NB4 (cell line): ENCODE results near the gene S100A7A.
"Not testable (repeated sequence)": the region's sequence is repeated elsewhere in the genome, so short reads cannot be mapped to it uniquely, and the experiment has no call there.

ENCODE experiments used
- DNase-seq: peaks from one replicate; pipeline ENCODE4 v3.0.0; 2010; ENCODE audit warnings: low read depth
- H3K4me3 ChIP-seq: one replicate; pipeline ENCODE4 v1.5.1; 2011; ENCODE audit warnings: mild to moderate bottlenecking, low read depth, low read length, moderate library complexity
- CTCF ChIP-seq: IDR thresholded peaks from one replicate; pipeline ENCODE4 v1.5.1; 2012; ENCODE audit warnings: low read depth, low read length
- MAX ChIP-seq: IDR thresholded peaks from 2 replicates; pipeline ENCODE4 v1.6.1; 2011; ENCODE audit warnings: low read depth, low read length
- MYC ChIP-seq: IDR thresholded peaks from 2 replicates; pipeline ENCODE4 v1.6.1; 2011; ENCODE audit warnings: low read depth, low read length
- POLR2A ChIP-seq: IDR thresholded peaks from 2 replicates; pipeline ENCODE4 v1.6.1; 2011; ENCODE audit warnings: mild to moderate bottlenecking; ENCODE audit not compliant: insufficient read length; ENCODE audit errors: extremely low read depth

The S100A7A gene

GRCh38 chr1:153439273-153439672 is 23.0 kb downstream of the S100A7A start:
- no peak overlapping the region for H3K4me3 ChIP-seq
- TF ChIP-seq MAX (no peak), MYC (no peak), POLR2A (no peak), CTCF (no peak)
- DNase-seq: no peak

GRCh38 chr1:153441238-153441755 is 25.0 kb downstream of the S100A7A start:
- TF ChIP-seq MYC: no peak
- no peak for TF ChIP-seq CTCF
- no peak for TF ChIP-seq POLR2A
- DNase-seq: no peak
- H3K4me3 ChIP-seq: no peak overlapping the region

DNA sequence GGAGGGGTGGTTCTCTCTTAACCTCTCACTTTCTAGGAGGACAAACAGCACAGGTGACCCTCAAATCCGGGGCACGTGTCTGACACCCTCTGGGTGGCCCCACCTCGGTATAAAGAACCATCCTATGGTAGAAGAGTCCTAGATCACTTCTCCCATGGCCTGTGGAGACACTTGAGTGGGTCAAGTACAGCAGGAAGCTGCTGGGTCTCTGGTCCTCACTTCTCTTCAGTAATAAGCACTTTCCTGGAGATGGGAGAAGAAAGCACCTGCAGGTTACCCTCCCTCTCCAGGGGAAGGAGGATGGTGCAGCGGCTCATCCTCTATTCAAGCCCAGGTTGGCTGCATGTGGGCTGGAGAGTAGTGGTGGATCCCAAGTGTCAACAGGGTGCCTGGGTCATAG is 27.2 kb downstream of the S100A7A start:
- DNase-seq: no peak
- TF ChIP-seq MAX: no peak
- TF ChIP-seq CTCF: no peak
- TF ChIP-seq POLR2A: no peak
- TF ChIP-seq MYC: no peak
- no peak overlapping the region for H3K4me3 ChIP-seq

DNA sequence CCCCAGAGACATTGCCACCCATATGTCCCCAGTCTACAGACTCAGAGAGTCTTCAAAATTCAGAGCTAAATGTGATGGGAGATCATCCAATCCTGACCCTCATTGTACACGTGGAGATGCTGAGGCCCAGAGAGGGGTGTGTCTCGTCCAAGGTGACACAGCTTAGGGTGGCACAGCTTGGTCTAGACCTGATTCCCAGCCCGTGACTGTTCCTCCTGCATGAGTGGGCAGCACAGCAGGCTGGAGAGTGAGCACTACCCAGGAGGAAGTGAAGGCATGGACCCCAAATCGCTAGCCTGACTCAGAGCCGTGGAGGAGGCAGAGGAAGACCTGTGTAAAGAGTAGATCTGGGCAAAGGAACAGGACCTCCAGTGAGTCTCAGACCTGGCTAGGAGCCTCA is 27.8 kb downstream of the S100A7A start:
- no peak for DNase-seq
- no peak for TF ChIP-seq MYC
- TF ChIP-seq CTCF: no peak
- no peak for TF ChIP-seq POLR2A
- TF ChIP-seq MAX: no peak
- H3K4me3 ChIP-seq: no peak overlapping the region

DNA sequence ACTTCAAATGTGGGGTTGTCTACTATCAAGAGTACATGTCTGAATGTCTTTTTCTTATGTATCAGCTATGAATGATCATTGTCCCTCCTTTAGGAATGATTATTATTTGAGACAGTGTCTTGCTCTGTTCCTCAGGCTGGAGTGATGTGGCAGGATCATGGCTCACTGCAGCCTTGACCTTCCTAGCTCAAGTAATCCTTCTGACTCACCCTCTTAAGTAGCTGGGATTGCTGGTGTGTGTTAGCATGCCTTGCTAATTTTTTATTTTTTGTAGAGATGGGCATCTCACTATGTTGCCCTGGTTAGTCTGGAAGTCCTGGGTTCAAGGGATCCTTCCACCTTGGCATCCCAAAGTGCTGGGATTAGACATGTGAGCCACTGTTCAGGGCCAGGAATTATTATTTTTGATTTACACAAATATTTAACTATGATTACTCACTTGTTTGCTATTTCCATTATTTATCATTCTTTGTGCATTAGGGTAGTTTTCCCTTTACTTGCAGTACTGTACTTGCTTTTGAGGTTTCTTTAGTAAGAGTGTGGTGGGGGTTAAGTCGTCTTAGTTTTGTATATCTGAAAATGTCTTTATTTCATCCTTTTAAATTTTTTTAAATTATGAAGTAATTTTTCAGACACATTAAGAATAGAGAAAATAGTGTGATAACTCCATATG is 31.3 kb downstream of the S100A7A start:
- TF ChIP-seq CTCF: no peak
- TF ChIP-seq MYC: no peak
- no peak for TF ChIP-seq POLR2A
- TF ChIP-seq MAX: no peak
- no peak for DNase-seq
- H3K4me3 ChIP-seq: no peak overlapping the region

DNA sequence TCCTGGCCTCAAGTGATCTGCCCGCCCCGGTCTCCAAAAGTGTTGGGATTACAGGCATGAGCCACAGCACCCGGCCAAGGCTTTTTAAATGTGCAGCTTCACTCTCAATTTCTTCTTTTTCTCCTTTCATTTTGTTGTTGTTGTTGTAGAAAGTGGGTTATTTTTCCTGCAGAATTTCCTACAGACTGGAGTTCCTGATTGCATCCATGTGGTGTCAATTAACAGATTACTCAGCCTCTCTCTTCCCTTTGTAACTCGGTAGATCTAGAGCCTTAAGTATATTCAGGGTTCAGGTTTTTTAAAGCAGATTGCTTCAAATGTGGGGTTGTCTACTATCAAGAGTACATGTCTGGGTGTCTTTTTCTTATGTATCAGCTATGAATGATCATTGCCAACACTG is 32.5 kb downstream of the S100A7A start:
- not testable (repeated sequence) for DNase-seq, H3K4me3 ChIP-seq
